ENCODE measurements around the gene ZNF525.

DNA sequence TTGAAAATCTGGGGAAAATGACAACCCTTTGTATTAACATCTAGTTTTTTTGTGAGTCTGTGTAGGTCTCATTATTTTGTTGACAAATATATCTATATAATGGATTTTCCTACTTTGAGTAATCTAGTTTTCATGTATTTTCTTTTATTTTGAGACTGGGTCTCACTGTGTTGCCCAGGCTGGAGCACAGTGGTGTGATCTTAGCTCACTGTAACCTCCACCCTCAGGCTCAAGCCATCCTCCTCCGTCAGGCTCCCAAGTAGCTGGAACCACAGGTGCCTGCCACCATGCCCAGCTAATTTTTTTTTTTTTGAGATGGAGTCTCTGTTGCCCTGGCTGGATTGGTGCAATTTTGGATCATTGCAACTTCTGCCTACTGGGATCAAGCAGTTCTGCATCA, 9.2 kb downstream of the ZNF525 start:
- no peak for TF ChIP-seq SP1 (IDR thresholded peaks at IDR 0.05; ENCODE audit: low read depth)
- TF ChIP-seq YY1 (IDR thresholded peaks at IDR 0.05; ENCODE audit: extremely low read depth, insufficient replicate concordance, low read depth, low read length), result no peak
- TF ChIP-seq REST (IDR thresholded peaks at IDR 0.05; ENCODE audit: low read depth), result no peak
- TF ChIP-seq JUND (IDR thresholded peaks at IDR 0.05), result no peak
- no peak for TF ChIP-seq FOSL1 (IDR thresholded peaks at IDR 0.05; ENCODE audit: low read depth)
- TF ChIP-seq POLR2AphosphoS5 (IDR thresholded peaks at IDR 0.05; ENCODE audit: low read depth, low read length), result no peak
- no peak for TF ChIP-seq ELF1 (IDR thresholded peaks at IDR 0.05; ENCODE audit: borderline replicate concordance, low read depth)
- no peak for TF ChIP-seq POLR2A (IDR thresholded peaks at IDR 0.05; ENCODE audit: borderline replicate concordance, extremely low read depth, insufficient read depth, insufficient read length)
- no peak for TF ChIP-seq MAX (IDR thresholded peaks at IDR 0.05)
- no peak for TF ChIP-seq CTCF (IDR thresholded peaks at IDR 0.05 in 2 of 3, conservative IDR thresholded peaks at IDR 0.05 in 1 of 3; ENCODE audit: borderline replicate concordance in 1 of 3, insufficient read depth in 1 of 3, low read depth in 2 of 3, low read length in 2 of 3)
- no peak for TF ChIP-seq EZH2 (IDR thresholded peaks at IDR 0.05)

All from HCT116 (cell line).